Measurements from ENCODE around the gene EPSTI1.
"Not testable (repeated sequence)": the region's sequence is repeated elsewhere in the genome, so short reads cannot be mapped to it uniquely, and the experiment has no call there.

EPSTI1 gene

DNA sequence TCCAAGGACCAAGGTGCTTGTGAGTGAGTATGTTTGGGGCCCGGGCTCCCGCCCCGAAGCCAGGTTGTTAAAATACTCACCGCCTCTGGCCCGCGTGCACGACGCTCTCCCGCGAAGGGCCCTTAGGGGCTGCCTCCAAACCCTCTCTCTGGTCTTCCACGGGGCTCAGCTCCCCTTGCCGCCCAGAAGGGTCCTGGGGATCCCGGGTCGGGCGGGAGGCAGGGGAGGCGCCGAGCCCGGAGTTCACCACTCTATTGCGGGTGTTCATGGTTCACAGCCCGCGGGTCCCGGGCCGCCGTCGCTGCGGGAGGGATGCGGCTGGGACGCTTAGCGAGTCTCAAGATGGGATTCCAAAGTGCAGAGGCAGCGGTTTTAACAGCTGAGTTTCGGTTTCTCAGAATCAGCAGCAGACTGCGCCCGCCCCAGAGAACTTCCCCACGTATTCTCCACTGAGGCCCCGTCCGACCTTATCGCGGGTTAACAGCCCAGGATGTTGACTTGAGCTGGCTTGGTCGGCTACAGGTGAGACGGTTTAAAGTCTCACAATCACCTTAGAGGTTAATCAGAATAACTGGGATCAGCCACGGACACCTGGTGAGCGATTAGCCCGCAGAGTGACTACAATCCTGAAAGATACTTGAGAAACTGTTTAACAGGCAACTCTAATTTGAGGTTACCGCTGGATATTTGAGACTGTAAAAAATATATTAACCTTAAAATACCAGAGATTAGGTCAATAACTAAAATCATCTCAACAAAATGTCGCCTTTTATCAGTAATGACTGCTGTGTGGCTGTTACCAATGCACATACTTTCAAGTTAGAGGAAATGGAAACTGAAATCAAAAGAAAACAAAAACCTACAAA is at the start of gene EPSTI1:
EPSTI1 (minus strand) TSS at position 344 of the 866 bp plus-strand sequence; CDS start at position 268, 76 bp downstream.
- POLR2A ChIA-PET (ENCODE audit: low non-redundant PET), result no interaction called here
- DNase-seq (ENCODE audit: low spot score), result peak; percentile 53
- TF ChIP-seq, protein P1, sequence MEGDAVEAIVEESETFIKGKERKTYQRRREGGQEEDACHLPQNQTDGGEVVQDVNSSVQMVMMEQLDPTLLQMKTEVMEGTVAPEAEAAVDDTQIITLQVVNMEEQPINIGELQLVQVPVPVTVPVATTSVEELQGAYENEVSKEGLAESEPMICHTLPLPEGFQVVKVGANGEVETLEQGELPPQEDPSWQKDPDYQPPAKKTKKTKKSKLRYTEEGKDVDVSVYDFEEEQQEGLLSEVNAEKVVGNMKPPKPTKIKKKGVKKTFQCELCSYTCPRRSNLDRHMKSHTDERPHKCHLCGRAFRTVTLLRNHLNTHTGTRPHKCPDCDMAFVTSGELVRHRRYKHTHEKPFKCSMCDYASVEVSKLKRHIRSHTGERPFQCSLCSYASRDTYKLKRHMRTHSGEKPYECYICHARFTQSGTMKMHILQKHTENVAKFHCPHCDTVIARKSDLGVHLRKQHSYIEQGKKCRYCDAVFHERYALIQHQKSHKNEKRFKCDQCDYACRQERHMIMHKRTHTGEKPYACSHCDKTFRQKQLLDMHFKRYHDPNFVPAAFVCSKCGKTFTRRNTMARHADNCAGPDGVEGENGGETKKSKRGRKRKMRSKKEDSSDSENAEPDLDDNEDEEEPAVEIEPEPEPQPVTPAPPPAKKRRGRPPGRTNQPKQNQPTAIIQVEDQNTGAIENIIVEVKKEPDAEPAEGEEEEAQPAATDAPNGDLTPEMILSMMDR (conservative IDR thresholded peaks at IDR 0.05; ENCODE audit: low read depth), result no peak
- CTCF ChIA-PET, result interaction anchor here (0.6 to 0.8 kb wide), 2 partner anchors 107 to 618 kb away, joined by 3 to 6 read pairs; no protein-coding TSS in a partner anchor
- peak within 1 kb of the TSS; percentile 67 for H3K27ac ChIP-seq

- TF ChIP-seq, protein P1 (conservative IDR thresholded peaks at IDR 0.05; ENCODE audit: low read depth), result no peak
- ChIA-PET POLR2A (ENCODE audit: low non-redundant PET) (no interaction called here), CTCF (no interaction called here)
- DNase-seq (ENCODE audit: low spot score), result no peak
- H3K27ac ChIP-seq, result no peak overlapping the region
These were observed 49.4 kb upstream of the EPSTI1 start for GRCh38 chr13:43041369-43041921.

GRCh38 chr13:43040581-43041368 is 48.7 kb upstream of the EPSTI1 start:
- H3K27ac ChIP-seq; POLR2A ChIA-PET (ENCODE audit: low non-redundant PET); DNase-seq (ENCODE audit: low spot score); CTCF ChIA-PET: not testable (repeated sequence)

- TF ChIP-seq, protein P1 (conservative IDR thresholded peaks at IDR 0.05; ENCODE audit: low read depth), result no peak
- no peak for DNase-seq (ENCODE audit: low spot score)
- ChIA-PET POLR2A (ENCODE audit: low non-redundant PET) (no interaction called here), CTCF (interaction anchor here (0.7 kb wide), 1 partner anchor 61 kb away, joined by 3 read pairs; no protein-coding TSS in a partner anchor)
- no peak overlapping the region for H3K27ac ChIP-seq
These were observed 47.9 kb upstream of the EPSTI1 start for GRCh38 chr13:43039966-43040365.

- TF ChIP-seq, protein P1 (conservative IDR thresholded peaks at IDR 0.05; ENCODE audit: low read depth), result no peak
- DNase-seq (ENCODE audit: low spot score), result no peak
- ChIA-PET POLR2A (ENCODE audit: low non-redundant PET) (no interaction called here), CTCF (no interaction called here)
- no peak overlapping the region for H3K27ac ChIP-seq
These were observed 44.6 kb upstream of the EPSTI1 start for GRCh38 chr13:43036351-43037250.

- TF ChIP-seq, protein P1 (conservative IDR thresholded peaks at IDR 0.05; ENCODE audit: low read depth), result no peak
- no peak overlapping the region for H3K27ac ChIP-seq
- ChIA-PET POLR2A (ENCODE audit: low non-redundant PET) (no interaction called here), CTCF (no interaction called here)
- DNase-seq (ENCODE audit: low spot score), result no peak
These were observed 41.0 kb upstream of the EPSTI1 start for GRCh38 chr13:43033038-43033437.

All from RWPE1 (cell line).